ENCODE measurements around the gene DUOXA1.

The DUOXA1 gene

DNA sequence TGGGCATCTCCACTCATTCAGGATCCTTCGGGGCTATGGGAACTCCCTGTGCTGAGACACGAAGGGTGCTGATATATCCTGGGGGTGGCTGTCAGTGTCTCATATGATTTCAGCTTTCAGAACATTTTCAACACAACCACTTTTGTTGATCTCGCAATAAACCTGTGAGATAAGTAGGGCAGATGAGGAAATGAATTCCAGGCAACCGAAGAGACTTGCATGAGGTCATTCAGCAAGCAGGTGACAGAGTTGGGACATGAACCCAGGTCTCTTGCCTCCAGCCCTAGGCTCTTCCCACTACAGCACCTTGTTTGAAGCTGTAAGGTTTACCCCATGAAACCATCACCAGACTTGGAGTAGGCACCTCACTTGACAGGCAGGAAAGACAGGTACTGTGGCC lies 16.7 kb upstream of the DUOXA1 start:
- no peak for TF ChIP-seq CTCF (IDR thresholded peaks at IDR 0.05; ENCODE audit: control insufficient read depth, insufficient read depth, low read depth, low read length, missing control alignments)
- no peak for DNase-seq (ENCODE audit: low read depth)
- H3K4me3 ChIP-seq (ENCODE audit: control insufficient read depth, low read depth, low read length): no peak overlapping the region

GRCh38 chr15:45144775-45145174 lies 15.1 kb upstream of the DUOXA1 start:
- TF ChIP-seq CTCF (IDR thresholded peaks at IDR 0.05; ENCODE audit: control insufficient read depth, insufficient read depth, low read depth, low read length, missing control alignments): no peak
- DNase-seq (ENCODE audit: low read depth): no peak
- H3K4me3 ChIP-seq (ENCODE audit: control insufficient read depth, low read depth, low read length): no peak overlapping the region

- no peak for DNase-seq (ENCODE audit: low read depth)
- no peak for TF ChIP-seq CTCF (IDR thresholded peaks at IDR 0.05; ENCODE audit: control insufficient read depth, insufficient read depth, low read depth, low read length, missing control alignments)
- H3K4me3 ChIP-seq (ENCODE audit: control insufficient read depth, low read depth, low read length): no peak overlapping the region
These were observed 14.3 kb upstream of the DUOXA1 start for GRCh38 chr15:45143946-45144345.

DNA sequence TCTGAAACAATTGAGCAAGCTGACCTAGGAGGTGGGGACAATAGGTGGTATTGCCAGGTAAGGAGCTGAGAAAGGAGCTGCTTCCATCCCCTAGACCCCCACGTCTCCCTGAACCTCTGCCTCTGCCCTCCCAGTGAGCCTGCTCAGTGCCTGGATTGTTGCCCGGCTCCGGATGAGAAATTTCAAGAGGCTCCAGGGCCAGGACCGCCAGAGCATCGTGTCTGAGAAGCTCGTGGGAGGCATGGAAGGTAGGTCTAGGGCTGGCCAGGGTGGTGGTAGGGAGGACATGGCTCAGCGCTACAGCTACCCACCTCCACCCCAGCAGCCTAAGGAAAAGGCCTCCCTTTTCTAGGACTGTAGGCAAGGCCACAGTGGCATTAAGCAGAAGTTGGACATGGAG lies 13.4 kb upstream of the DUOXA1 start:
- no peak for DNase-seq (ENCODE audit: low read depth)
- no peak for TF ChIP-seq CTCF (IDR thresholded peaks at IDR 0.05; ENCODE audit: control insufficient read depth, insufficient read depth, low read depth, low read length, missing control alignments)
- no peak overlapping the region for H3K4me3 ChIP-seq (ENCODE audit: control insufficient read depth, low read depth, low read length)

GRCh38 chr15:45141386-45141785 lies 11.7 kb upstream of the DUOXA1 start:
- TF ChIP-seq CTCF (IDR thresholded peaks at IDR 0.05; ENCODE audit: control insufficient read depth, insufficient read depth, low read depth, low read length, missing control alignments): no peak
- no peak overlapping the region for H3K4me3 ChIP-seq (ENCODE audit: control insufficient read depth, low read depth, low read length)
- DNase-seq (ENCODE audit: low read depth): no peak

GRCh38 chr15:45140557-45141250 lies 11.0 kb upstream of the DUOXA1 start:
- no peak overlapping the region for H3K4me3 ChIP-seq (ENCODE audit: control insufficient read depth, low read depth, low read length)
- TF ChIP-seq CTCF (IDR thresholded peaks at IDR 0.05; ENCODE audit: control insufficient read depth, insufficient read depth, low read depth, low read length, missing control alignments): no peak
- DNase-seq (ENCODE audit: low read depth): no peak
